K562 (cell line): ENCODE measurements around the gene NUDT15. TPM values are rescaled to one million over a fixed set of nuclear protein-coding genes. Genes with fewer than 3 reads are reported as not detected.

Source experiments
- CBX3 ChIP-seq, 2 experiments: IDR thresholded peaks; 1 replicate in 1 of 2; 2 replicates in 1 of 2; pipeline ENCODE4 v1.6.1; 2012; ENCODE audit warnings: inconsistent platforms in 2 of 2, low read length in 2 of 2, borderline replicate concordance in 1 of 2, control low read depth in 1 of 2
- CREM ChIP-seq: IDR thresholded peaks from 2 replicates; pipeline ENCODE4 v1.6.1; 2014; ENCODE audit warnings: antibody characterized with exemption, low read depth
- CXXC5 ChIP-seq: fragments of 250-450 bp; sonication (Bioruptor Pico); IDR thresholded peaks from 2 replicates; pipeline ENCODE4 v1.8.0; 2022; ENCODE audit warnings: inconsistent platforms, mild to moderate bottlenecking, moderate library complexity
- ESRRA ChIP-seq: fragments of 450-650 bp; IDR thresholded peaks from 2 replicates; pipeline ENCODE4 v1.6.1; 2014; ENCODE audit warnings: low read depth, mild to moderate bottlenecking, moderate library complexity, borderline replicate concordance
- FOSL1 ChIP-seq: fragments of 200-800 bp; sonication (Bioruptor generic); conservative IDR thresholded peaks from 2 replicates; pipeline ENCODE4 v1.6.1; 2016; ENCODE audit warnings: missing genetic modification characterization, missing compliant biosample characterization
- HCFC1 ChIP-seq: IDR thresholded peaks from 2 replicates; pipeline ENCODE4 v1.6.1; 2012; ENCODE audit warnings: low read depth, low read length, improper control_type of control experiment
- KDM1A ChIP-seq, 2 experiments: fragments of 450-650 bp; IDR thresholded peaks; 2 replicates each; pipeline ENCODE4 v1.6.1; 2016; ENCODE audit warnings: mild to moderate bottlenecking in 2 of 2
- MAZ ChIP-seq, 2 experiments: fragments of 450-650 bp in 1 of 2; sonication (generic) in 1 of 2; formaldehyde crosslinking; IDR thresholded peaks in 1 of 2; conservative IDR thresholded peaks in 1 of 2; 2 replicates each; pipeline versions ENCODE4 v1.4.0 to v1.5.0; 2020; ENCODE audit warnings: mild to moderate bottlenecking in 1 of 2, missing genetic modification reagents in 1 of 2
- NUFIP1 ChIP-seq: fragments of 450-650 bp; IDR thresholded peaks from 2 replicates; pipeline ENCODE4 v1.6.1; 2018; ENCODE audit not compliant: partially characterized antibody
- RB1 ChIP-seq: fragments of 450-650 bp; IDR thresholded peaks from 2 replicates; pipeline ENCODE4 v1.6.1; 2017; ENCODE audit warnings: low read depth, mild to moderate bottlenecking
- RBM34 ChIP-seq: fragments of 200-400 bp; formaldehyde crosslinking; IDR thresholded peaks from 2 replicates; pipeline ENCODE4 v1.6.1; 2018; ENCODE audit warnings: low read length, borderline replicate concordance; ENCODE audit not compliant: insufficient read depth
- REST ChIP-seq, 2 experiments: fragments of 450-650 bp; formaldehyde crosslinking in 1 of 2; IDR thresholded peaks; 2 replicates each; pipeline versions ENCODE4 v1.4.0 to v1.6.1; 2014 to 2020; ENCODE audit warnings: mild to moderate bottlenecking in 2 of 2, borderline replicate concordance in 1 of 2, low read depth in 1 of 2
- TAF9B ChIP-seq: fragments of 450-650 bp; IDR thresholded peaks from 2 replicates; pipeline ENCODE4 v1.6.1; 2018; ENCODE audit warnings: mild to moderate bottlenecking; ENCODE audit not compliant: partially characterized antibody
- ZNF316 ChIP-seq: fragments of 450-650 bp; IDR thresholded peaks from 2 replicates; pipeline ENCODE4 v1.6.1; 2016
- polyA plus RNA-seq, 8 experiments: library from polyadenylated mRNA; depleted of rRNA in 4 of 8; stranded (reverse) in 5 of 8; unstranded in 3 of 8; fragments of >200 nt; fragmentation: Nextera tagmentation in 2 of 8; fragmentation: Illumina TruSeq in 1 of 8; extraction: Ambion mirVana in 2 of 8; extraction: Trizol in 1 of 8; gene quantifications; 2 replicates each; pipeline versions ENCODE4 v1.2.1 to v1.2.3, GENCODE V29; 2011 to 2014; ENCODE audit warnings: inconsistent platforms in 1 of 8, missing spikeins in 1 of 8
- total RNA-seq, 7 experiments: library from RNA; depleted of rRNA in 6 of 7; stranded (reverse); fragments of >200 nt in 6 of 7; fragmentation: Illumina TruSeq in 2 of 7; extraction: Trizol in 2 of 7; gene quantifications; 2 replicates each; pipeline versions ENCODE4 v1.2.1 to v1.2.3, GENCODE V29; 2011 to 2021; ENCODE audit warnings: low replicate concordance in 1 of 7
- TF ChIP-seq, protein P1 (sequence below): sonication (generic); formaldehyde crosslinking; IDR thresholded peaks from 2 replicates; pipeline ENCODE4 v1.8.0; 2022; ENCODE audit warnings: missing genetic modification reagents, mild to moderate bottlenecking, moderate library complexity, borderline replicate concordance
- TF ChIP-seq, protein P2 (sequence below): sonication (generic); formaldehyde crosslinking; IDR thresholded peaks from 2 replicates; pipeline ENCODE4 v1.8.1; 2023; ENCODE audit warnings: mild to moderate bottlenecking, missing genetic modification reagents

Gene NUDT15
- total and polyA plus RNA-seq, 9 of the 15 experiments (the other 6 are each of a cell fraction or from before 2014, with no cell fraction given): 14.2 to 26.9 (median 21.6) TPM

GRCh38 chr13:48001114-48001881 lies 36.2 kb upstream of the NUDT15 start, which contains the start of gene SUCLA2 (continued):
- TF ChIP-seq REST (IDR thresholded peaks at IDR 0.05; ENCODE audit: borderline replicate concordance) (no peak), REST (CRISPR knock-in tag; IDR thresholded peaks at IDR 0.05; ENCODE audit: low read depth) (0 out of 2 replicates have a peak, but pooled peaks have one; percentile 56), FOSL1 (tag) (no peak), RBM34 (no peak), MAZ (CRISPR knock-in tag; conservative IDR thresholded peaks at IDR 0.05 in 1 of 2, IDR thresholded peaks at IDR 0.05 in 1 of 2) (peak in 1 of 2 experiments; percentile 49; a peak in 1 of 4 replicates), ZNF316 (no peak), NUFIP1 (no peak), ESRRA (0 out of 2 replicates have a peak, but pooled peaks have one; percentile 51), TAF9B (peak; percentile 29), CXXC5 (peak; percentile 41; the same call in 1 of the 2 replicates), KDM1A (IDR thresholded peaks at IDR 0.05) (peak; percentile 9 to 27; a peak in 1 of 4 replicates), CBX3 (IDR thresholded peaks at IDR 0.05; ENCODE audit: borderline replicate concordance in 1 of 2, low read length in 2 of 2) (no peak), HCFC1 (peak; percentile 35), RB1 (peak; percentile 58; the same call in 1 of the 2 replicates), CREM (0 out of 2 replicates have a peak, but pooled peaks have one; percentile 30)
- TF ChIP-seq, protein P1, sequence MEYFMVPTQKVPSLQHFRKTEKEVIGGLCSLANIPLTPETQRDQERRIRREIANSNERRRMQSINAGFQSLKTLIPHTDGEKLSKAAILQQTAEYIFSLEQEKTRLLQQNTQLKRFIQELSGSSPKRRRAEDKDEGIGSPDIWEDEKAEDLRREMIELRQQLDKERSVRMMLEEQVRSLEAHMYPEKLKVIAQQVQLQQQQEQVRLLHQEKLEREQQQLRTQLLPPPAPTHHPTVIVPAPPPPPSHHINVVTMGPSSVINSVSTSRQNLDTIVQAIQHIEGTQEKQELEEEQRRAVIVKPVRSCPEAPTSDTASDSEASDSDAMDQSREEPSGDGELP (CRISPR knock-in tag): peak; percentile 56; the same call in 1 of the 2 replicates
- TF ChIP-seq, protein P2, sequence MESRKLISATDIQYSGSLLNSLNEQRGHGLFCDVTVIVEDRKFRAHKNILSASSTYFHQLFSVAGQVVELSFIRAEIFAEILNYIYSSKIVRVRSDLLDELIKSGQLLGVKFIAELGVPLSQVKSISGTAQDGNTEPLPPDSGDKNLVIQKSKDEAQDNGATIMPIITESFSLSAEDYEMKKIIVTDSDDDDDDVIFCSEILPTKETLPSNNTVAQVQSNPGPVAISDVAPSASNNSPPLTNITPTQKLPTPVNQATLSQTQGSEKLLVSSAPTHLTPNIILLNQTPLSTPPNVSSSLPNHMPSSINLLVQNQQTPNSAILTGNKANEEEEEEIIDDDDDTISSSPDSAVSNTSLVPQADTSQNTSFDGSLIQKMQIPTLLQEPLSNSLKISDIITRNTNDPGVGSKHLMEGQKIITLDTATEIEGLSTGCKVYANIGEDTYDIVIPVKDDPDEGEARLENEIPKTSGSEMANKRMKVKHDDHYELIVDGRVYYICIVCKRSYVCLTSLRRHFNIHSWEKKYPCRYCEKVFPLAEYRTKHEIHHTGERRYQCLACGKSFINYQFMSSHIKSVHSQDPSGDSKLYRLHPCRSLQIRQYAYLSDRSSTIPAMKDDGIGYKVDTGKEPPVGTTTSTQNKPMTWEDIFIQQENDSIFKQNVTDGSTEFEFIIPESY: peak; percentile 95
